HepG2 (cell line): ENCODE data around the gene ZNF341. TPM values are rescaled to one million over a fixed set of nuclear protein-coding genes. Genes with fewer than 3 reads are reported as not detected.
A peak's percentile ranks its signal among the peaks of the same experiment; 100 is the strongest.

Source experiments
- ATAC-seq: fragments of 200-7000 bp; cut with Tn5 transposase; 3 replicates; pipeline ENCODE4 v1.9.1; 2020; ENCODE audit warnings: mild to moderate bottlenecking, moderate library complexity
- BruUV-seq: library from RNA; stranded (reverse); fragments of 400-500 nt; replicated peaks from 2 replicates; lab custom pipeline; 2021; lab: Mats Ljungman, UMichigan
- CTCF ChIA-PET: fragments of 300-600 bp; formaldehyde crosslinking; extraction: SDS; loops from one replicate; lab custom pipeline; 2021; ENCODE audit warnings: low total read pairs, inconsistent platforms, low intra/inter-chr PET ratio; lab: Yijun Ruan, JAX
- POLR2A ChIA-PET: fragments of 350-600 bp; sonication (Branson Sonifier 250); formaldehyde crosslinking; loops from one replicate; lab custom pipeline; 2020; ENCODE audit warnings: antibody characterized with exemption, inconsistent platforms; lab: Yijun Ruan, JAX
- DNase-seq: peaks from one replicate; pipeline ENCODE4 v3.0.0-alpha.2; 2015; ENCODE audit warnings: low spot score
- FAIRE-seq: peaks from 3 replicates; lab custom pipeline; 2011; peaks lifted over from hg19 to GRCh38; lab: Jason Lieb, UNC
- H2AFZ ChIP-seq: one replicate; pipeline ENCODE4 v1.6.1; 2011; ENCODE audit warnings: low read length, inconsistent platforms
- H3K27ac ChIP-seq: fragments of 300-600 bp; 3 replicates; pipeline ENCODE4 v1.8.0; 2011; ENCODE audit warnings: mixed run types, mild to moderate bottlenecking, mixed read lengths, low read length, inconsistent platforms; ENCODE audit not compliant: insufficient read depth; ENCODE audit errors: extremely low read length
- H3K27me3 ChIP-seq, 2 experiments: fragments of 200-600 bp in 1 of 2; 2 replicates in 1 of 2; 3 replicates in 1 of 2; pipeline versions ENCODE4 v1.6.0 to v1.8.0; 2011; ENCODE audit warnings: low read length in 2 of 2, mild to moderate bottlenecking in 2 of 2, moderate library complexity in 2 of 2, inconsistent platforms in 1 of 2; ENCODE audit not compliant: insufficient read depth in 2 of 2, control insufficient read depth in 1 of 2
- H3K36me3 ChIP-seq, 2 experiments: fragments of 200-600 bp in 1 of 2; replicated peaks in 1 of 2; 2 replicates in 1 of 2; 3 replicates in 1 of 2; pipeline versions ENCODE4 v1.5.1 to v1.8.0; 2011; ENCODE audit warnings: low read length in 2 of 2, inconsistent platforms in 1 of 2; ENCODE audit not compliant: insufficient read depth in 2 of 2, control insufficient read depth in 1 of 2
- H3K4me1 ChIP-seq: 2 replicates; pipeline ENCODE4 v1.5.1; 2012; ENCODE audit warnings: low read length, inconsistent platforms; ENCODE audit not compliant: insufficient read depth
- H3K4me2 ChIP-seq: 2 replicates; pipeline ENCODE4 v1.6.0; 2011; ENCODE audit warnings: low read depth, low read length, inconsistent platforms
- H3K4me3 ChIP-seq, 3 experiments: fragments of 200-600 bp in 1 of 3; sonication (generic), shearing (Covaris generic) in 1 of 3; replicated peaks in 1 of 3; 2 replicates each; pipeline ENCODE4 v1.5.1; 2011 to 2016; ENCODE audit warnings: low read length in 3 of 3, inconsistent platforms in 2 of 3, low read depth in 2 of 3, mild to moderate bottlenecking in 2 of 3, control low read depth in 1 of 3, mixed read lengths in 1 of 3; ENCODE audit not compliant: insufficient read depth in 1 of 3
- H3K79me2 ChIP-seq: one replicate; pipeline ENCODE4 v1.6.1; 2011; ENCODE audit warnings: low read length, inconsistent platforms; ENCODE audit not compliant: insufficient read depth
- H3K9ac ChIP-seq: 2 replicates; pipeline ENCODE4 v1.6.0; 2011; ENCODE audit warnings: mild to moderate bottlenecking, low read depth, low read length, inconsistent platforms; ENCODE audit not compliant: insufficient read depth
- H3K9me3 ChIP-seq: 2 replicates; pipeline ENCODE4 v1.5.1; 2012; ENCODE audit warnings: mild to moderate bottlenecking, low read length
- H4K20me1 ChIP-seq: 2 replicates; pipeline ENCODE4 v1.6.0; 2011; ENCODE audit warnings: inconsistent platforms, mild to moderate bottlenecking, low read length, moderate library complexity; ENCODE audit not compliant: insufficient read depth
- FOXO4 ChIP-seq: sonication (generic); formaldehyde crosslinking; conservative IDR thresholded peaks from 2 replicates; pipeline ENCODE4 v1.8.1; 2023; ENCODE audit warnings: missing genetic modification reagents
- GLI4 ChIP-seq: sonication (generic); formaldehyde crosslinking; IDR thresholded peaks from 2 replicates; pipeline ENCODE4 v1.5.1; 2020; ENCODE audit warnings: missing genetic modification reagents, mild to moderate bottlenecking, moderate library complexity, borderline replicate concordance
- KLF12 ChIP-seq: sonication (generic); formaldehyde crosslinking; IDR thresholded peaks from 2 replicates; pipeline ENCODE4 v1.4.0; 2020; ENCODE audit warnings: missing genetic modification reagents, borderline replicate concordance
- KMT2B ChIP-seq: IDR thresholded peaks from 2 replicates; pipeline ENCODE4 v1.6.1; 2016; ENCODE audit warnings: missing genetic modification reagents, missing compliant biosample characterization
- MAFF ChIP-seq: IDR thresholded peaks from 2 replicates; pipeline ENCODE4 v1.6.1; 2011; ENCODE audit warnings: low read depth, low read length, improper control_type of control experiment
- MAFK ChIP-seq, 2 experiments: IDR thresholded peaks in 1 of 2; conservative IDR thresholded peaks in 1 of 2; 2 replicates each; pipeline ENCODE4 v1.6.1; 2011; ENCODE audit warnings: improper control_type of control experiment in 2 of 2, low read length in 2 of 2
- MEF2D ChIP-seq: sonication (generic); formaldehyde crosslinking; IDR thresholded peaks from 2 replicates; pipeline ENCODE4 v1.5.1; 2020; ENCODE audit warnings: mild to moderate bottlenecking, missing genetic modification reagents
- WIZ ChIP-seq: sonication (generic); formaldehyde crosslinking; IDR thresholded peaks from 2 replicates; pipeline ENCODE4 v1.5.1; 2020; ENCODE audit warnings: mild to moderate bottlenecking, missing genetic modification reagents
- ZBTB8A ChIP-seq: sonication (generic); formaldehyde crosslinking; IDR thresholded peaks from 2 replicates; pipeline ENCODE4 v1.4.0; 2020; ENCODE audit warnings: mild to moderate bottlenecking, low read depth, missing genetic modification reagents, borderline replicate concordance
- ZNF549 ChIP-seq: sonication (generic); formaldehyde crosslinking; IDR thresholded peaks from 2 replicates; pipeline ENCODE4 v1.5.0; 2020; ENCODE audit warnings: missing genetic modification reagents
- ZNF557 ChIP-seq: sonication (generic); formaldehyde crosslinking; IDR thresholded peaks from 2 replicates; pipeline ENCODE4 v1.4.0; 2020; ENCODE audit warnings: missing genetic modification reagents
- ZNF574 ChIP-seq: sonication (generic); formaldehyde crosslinking; IDR thresholded peaks from 2 replicates; pipeline ENCODE4 v1.4.0; 2020; ENCODE audit warnings: missing genetic modification reagents
- WGBS: methylation state at CpG from one replicate; pipeline ENCODE4 v1.1.6; 2017; ENCODE audit warnings: low lambda C conversion rate; 5-methylcytosine and 5-hydroxymethylcytosine counted together
- in situ Hi-C: cut with HindIII; loops from 2 replicates; pipeline ENCODE4 v1.10.0; 2017; ENCODE audit warnings: low pct_unique_long_range_greater_than_20kb; ENCODE audit not compliant: extremely low pct_ligation_motif_present
- intact Hi-C: fragments of 100-400 bp; cut with micrococcal nuclease; formaldehyde crosslinking; loops from one replicate; pipeline ENCODE4 v1.10.0; 2022; ENCODE audit not compliant: unreplicated experiment
- polyA plus RNA-seq, 8 experiments: library from polyadenylated mRNA; depleted of rRNA in 3 of 8; stranded (reverse) in 7 of 8; unstranded in 1 of 8; fragments of >200 nt; fragmentation: Illumina TruSeq in 4 of 8; extraction: Trizol in 4 of 8; gene quantifications; 2 replicates each; pipeline versions ENCODE4 v1.2.1 to v1.2.3, GENCODE V29; 2011 to 2016; ENCODE audit warnings: low read depth in 4 of 8, missing spikeins in 1 of 8, mixed read lengths in 1 of 8; ENCODE audit not compliant: insufficient read depth in 1 of 8
- total RNA-seq, 5 experiments: library from RNA; depleted of rRNA; stranded (reverse); fragments of >200 nt; fragmentation: Illumina TruSeq; extraction: Trizol; gene quantifications; 2 replicates each; pipeline ENCODE4 v1.2.3, GENCODE V29; 2016; ENCODE audit warnings: low read depth in 1 of 5

ZNF341 gene
- total and polyA plus RNA-seq, 2 of the 13 experiments (the other 11 are each of a cell fraction or from before 2014, with no cell fraction given), result 1.1 to 2.2 TPM

DNA sequence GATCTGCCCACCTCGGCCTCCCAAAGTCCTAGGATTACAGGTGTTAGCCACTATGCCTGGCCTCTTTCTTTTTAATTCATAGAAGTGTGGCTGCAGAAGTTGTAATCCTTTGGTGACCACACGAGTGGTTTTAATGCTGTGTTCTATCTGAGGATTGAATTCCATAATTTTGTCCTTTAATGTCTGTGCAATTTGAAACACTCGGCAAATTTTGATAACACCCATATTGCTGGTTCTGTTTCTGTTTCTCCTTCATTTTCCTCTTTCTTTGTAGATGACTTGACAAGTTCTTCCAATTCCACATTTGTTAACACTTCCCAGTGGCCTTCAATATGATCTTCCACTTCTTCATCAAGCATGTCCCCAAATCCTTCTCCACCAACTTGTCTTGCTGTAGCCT is 76.6 kb downstream of the ZNF341 start:
- Histone ChIP-seq H3K79me2 (peaks cover 21% of the 10 kb centered on the region), H3K36me3 (no peaks in the 10 kb centered on the region), H3K4me3 (no peak overlapping the region), H3K9me3 (no peaks in the 10 kb centered on the region), H3K4me1 (peaks cover 48% of the 10 kb centered on the region), H3K27me3 (no peaks in the 10 kb centered on the region; a peak in 1 of 5 replicates), H3K27ac (no peak overlapping the region), H3K9ac (no peak overlapping the region), H2AFZ (no peak overlapping the region)
- POLR2A ChIA-PET, result no interaction called here
- 65% methylated on average over 3 of the region's 3 CpGs for WGBS
- intact Hi-C loops, result no loop called here
- BruUV-seq, result no TSS peak
- FAIRE-seq (no peak), ATAC-seq (no peak)
- TF ChIP-seq MAFK (conservative IDR thresholded peaks at IDR 0.05 in 1 of 2, IDR thresholded peaks at IDR 0.05 in 1 of 2; ENCODE audit: low read length in 2 of 2) (peak in 1 of 2 experiments; percentile 57; a peak in 3 of 4 replicates), MAFF (peak; percentile 38; the same call in 1 of the 2 replicates), WIZ (CRISPR knock-in tag) (no peak)
- TF ChIP-seq, all 625 proteins: peak for 2
- DNase-seq, result no peak
- CTCF ChIA-PET, result no interaction called here
- H3K4me2 ChIP-seq, result peak overlapping the region; percentile 48
- peaks cover 4% of the 10 kb centered on the region for H4K20me1 ChIP-seq
- in situ Hi-C loops, result no loop called here

- WGBS, result 8% methylated on average over 5 of the region's 5 CpGs
- Histone ChIP-seq H3K4me2 (peak overlapping the region; percentile 89), H3K79me2 (peaks cover 38% of the 10 kb centered on the region), H3K4me1 (peaks cover 62% of the 10 kb centered on the region), H3K36me3 (0 out of 5 replicates have a peak, but pooled peaks cover 0 to 6% of the 10 kb centered on the region in 2 experiments), H3K9ac (peak overlapping the region; percentile 18; the same call in 1 of the 2 replicates), H3K4me3 (peak overlapping the region; percentile 24 to 96 (median 51); a peak in 5 of 6 replicates), H2AFZ (peak overlapping the region; percentile 84), H4K20me1 (peaks cover 20% of the 10 kb centered on the region), H3K27me3 (no peaks in the 10 kb centered on the region; a peak in 1 of 5 replicates), H3K27ac (no peak overlapping the region), H3K9me3 (no peaks in the 10 kb centered on the region)
- in situ Hi-C loops, result no loop called here
- FAIRE-seq (no peak), ATAC-seq (no peak), DNase-seq (no peak)
- ChIA-PET CTCF (no interaction called here), POLR2A (interaction anchor here (1.1 to 6.6 kb wide), 4 partner anchors 9 to 302 kb away, joined by 4 to 140 read pairs (median 36); partner anchors contain the start of gene EIF2S2)
- BruUV-seq, result no TSS peak
- intact Hi-C loops, result loop anchor here (5.0 kb wide), 3 partner anchors 52 to 302 kb away; partner anchors contain the start of genes E2F1 and EIF2S2
- no peak for TF ChIP-seq KMT2B (CRISPR knock-in tag)
- no peak for TF ChIP-seq ZNF574
- no peak for TF ChIP-seq MEF2D (CRISPR knock-in tag)
- TF ChIP-seq FOXO4 (CRISPR knock-in tag), result 0 out of 2 replicates have a peak, but pooled peaks have one; percentile 30
- TF ChIP-seq ZBTB8A, result no peak
- no peak for TF ChIP-seq ZNF549 (CRISPR knock-in tag)
- 0 out of 2 replicates have a peak, but pooled peaks have one; percentile 26 for TF ChIP-seq KLF12 (CRISPR knock-in tag)
- no peak for TF ChIP-seq GLI4 (CRISPR knock-in tag)
- TF ChIP-seq ZNF557 (CRISPR knock-in tag), result no peak
These were observed 78.5 kb downstream of the ZNF341 start for GRCh38 chr20:33810259-33810658.
